Ramos (cell line): ENCODE results near the gene FAM120C.

ENCODE experiments used
- in situ Hi-C: fragments of 300-500 bp; cut with MboI; formaldehyde crosslinking; loops from one replicate; pipeline ENCODE4 v1.14.3; 2022; ENCODE audit warnings: low sequenced_read_pairs; ENCODE audit not compliant: unreplicated experiment

The FAM120C gene, protein sequence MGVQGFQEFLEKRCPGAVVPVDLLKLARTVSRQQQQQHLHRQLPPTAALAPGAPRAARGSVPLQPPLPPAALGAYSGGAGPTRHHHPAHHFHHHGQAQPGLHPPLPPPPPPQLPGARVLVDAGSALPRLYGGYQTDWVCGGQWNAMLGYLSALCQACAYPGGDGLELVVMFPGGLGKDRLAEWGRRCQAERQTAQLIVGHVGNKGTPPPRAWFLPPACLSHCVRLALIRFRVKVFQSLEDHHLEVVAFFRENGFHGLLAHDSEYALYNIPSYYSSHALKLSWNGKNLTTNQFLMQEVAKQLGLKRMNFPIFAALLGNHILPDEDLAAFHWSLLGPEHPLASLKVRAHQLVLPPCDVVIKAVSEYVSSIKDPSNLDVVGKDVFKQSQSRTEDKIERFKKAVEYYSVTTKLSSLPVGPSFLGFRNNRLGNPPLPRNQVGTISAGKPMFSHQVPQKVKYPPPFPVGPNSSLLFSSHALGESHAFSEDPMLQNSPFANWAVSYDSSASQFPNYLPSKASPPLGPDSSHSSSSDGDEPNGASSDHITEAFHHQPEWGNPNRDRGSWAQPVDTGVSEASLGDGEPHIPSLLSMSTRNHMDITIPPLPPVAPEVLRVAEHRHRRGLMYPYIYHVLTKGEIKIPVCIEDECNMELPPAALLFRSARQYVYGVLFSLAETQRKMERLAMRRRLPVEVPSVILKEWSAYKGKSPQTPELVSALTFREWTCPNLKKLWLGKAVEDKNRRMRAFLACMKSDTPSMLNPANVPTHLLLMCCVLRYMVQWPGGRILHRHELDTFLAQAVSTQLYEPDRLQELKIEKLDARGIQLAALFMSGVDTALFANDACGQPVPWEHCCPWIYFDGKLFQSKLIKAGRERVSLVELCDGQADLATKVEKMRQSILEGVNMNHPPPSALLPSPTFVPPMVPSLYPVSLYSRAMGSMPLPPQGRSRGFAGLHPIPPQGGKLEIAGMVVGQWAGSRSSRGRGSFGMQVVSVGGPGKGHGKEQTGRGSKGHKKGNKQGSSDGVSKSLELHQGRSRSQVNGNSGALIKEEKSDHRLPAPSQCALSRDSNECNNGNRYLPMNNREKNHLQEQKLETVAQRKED

DNA sequence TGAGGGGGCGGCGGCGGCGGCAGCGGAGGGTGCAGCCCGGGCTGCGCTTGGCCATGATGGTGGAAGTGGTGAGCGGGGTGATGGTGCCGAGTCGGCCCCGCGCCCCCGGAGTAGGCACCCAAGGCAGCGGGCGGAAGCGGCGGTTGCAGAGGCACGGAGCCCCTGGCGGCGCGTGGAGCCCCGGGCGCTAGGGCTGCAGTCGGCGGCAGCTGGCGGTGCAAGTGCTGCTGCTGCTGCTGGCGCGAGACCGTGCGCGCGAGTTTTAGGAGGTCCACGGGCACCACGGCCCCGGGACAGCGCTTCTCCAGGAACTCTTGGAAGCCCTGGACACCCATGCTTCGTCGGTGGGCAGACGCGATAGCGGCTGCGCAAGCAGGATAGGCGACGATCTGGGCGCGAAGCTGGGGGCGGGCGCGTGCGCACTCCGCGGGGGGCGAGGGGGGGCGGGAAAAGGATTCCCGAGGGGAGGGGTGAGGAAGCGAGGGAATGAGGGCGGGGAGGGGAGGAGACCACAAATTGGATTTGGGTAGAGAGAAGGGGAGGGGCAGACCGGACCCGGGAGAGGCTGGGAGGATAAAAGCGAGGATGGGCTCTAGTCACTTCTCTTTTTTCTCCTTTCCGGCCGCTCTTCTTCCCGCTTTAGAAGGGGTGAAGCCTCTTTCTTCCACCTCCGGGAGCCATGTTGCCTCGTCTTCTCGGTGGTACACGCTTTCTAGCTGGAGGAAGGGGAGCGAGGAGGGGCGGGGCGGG is at the start of gene FAM120C:
Gene FAM120C (minus strand): TSS at position 391 of the 750 bp plus-strand sequence. CDS start 56 bp downstream, at position 335.
- in situ Hi-C loops = no loop called here

DNA sequence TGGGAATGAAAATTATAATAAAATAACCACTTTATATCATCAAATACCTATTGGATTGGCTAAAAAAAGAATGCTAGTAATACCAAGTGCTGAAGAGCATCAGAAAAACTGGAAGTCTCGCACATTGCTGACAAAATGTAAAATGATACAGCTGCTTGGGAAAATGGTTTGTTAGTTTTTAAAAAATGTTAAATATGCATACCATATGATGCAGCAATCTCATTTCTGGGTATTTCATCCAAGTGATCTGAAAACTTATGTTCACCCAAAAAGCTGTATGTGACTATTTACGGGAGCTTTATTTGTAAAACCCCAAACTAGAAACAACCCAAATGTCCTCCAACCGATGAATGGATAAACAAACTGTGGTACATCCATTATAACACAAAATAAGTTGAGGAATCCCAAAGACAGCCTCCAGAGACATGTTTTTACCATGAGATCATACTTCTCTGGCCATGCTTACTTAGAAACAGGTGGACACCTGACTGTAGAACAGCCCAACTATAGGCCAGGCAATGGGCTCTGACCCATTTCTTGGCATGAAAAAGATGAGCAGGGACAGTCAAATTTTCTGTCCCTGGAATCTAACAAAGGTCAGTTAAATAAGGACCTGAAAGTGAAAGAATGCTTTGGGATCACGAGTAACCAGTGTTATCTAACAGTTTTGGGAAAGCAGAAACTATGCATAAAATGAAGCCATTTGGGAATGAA is 47.5 kb upstream of the FAM120C start:
- in situ Hi-C loops = no loop called here

DNA sequence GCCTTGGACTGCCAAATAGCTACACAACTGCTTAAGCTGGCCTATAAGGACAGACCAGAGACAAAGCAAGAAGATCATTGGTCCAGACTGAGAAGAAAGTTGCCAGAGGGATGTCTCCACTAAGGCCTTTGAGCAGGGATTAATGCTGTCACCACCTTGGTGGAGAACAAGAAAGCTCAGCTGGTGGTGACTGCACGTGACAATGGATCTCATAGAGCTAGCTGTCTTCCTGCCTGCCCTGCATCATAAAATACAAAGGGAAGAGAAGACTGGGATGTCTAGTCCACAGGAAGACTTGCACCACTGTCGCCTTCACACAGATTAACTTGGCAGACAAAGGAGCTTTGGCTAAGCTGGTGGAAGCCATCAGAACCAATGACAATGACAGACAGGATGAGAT is 40.5 kb upstream of the FAM120C start:
- in situ Hi-C loops = no loop called here

DNA sequence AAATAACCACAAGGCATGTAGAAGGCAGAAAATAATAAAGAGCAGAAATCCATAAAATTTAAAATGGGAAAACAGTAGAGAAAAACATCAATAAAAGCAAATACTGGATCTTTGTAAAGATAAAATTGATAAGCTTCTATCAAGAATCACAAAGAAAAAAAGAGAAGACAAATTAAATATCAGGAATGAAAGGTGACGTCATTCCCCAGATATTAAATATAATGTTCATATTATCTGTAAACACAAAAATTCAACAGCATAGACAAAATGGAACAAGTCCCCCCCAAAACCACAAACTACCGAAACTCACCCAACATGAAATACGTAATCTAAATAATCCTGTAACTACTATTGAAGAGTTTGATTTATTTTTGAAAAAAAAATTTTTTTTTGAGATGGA is 30.5 kb upstream of the FAM120C start:
- in situ Hi-C loops = no loop called here

DNA sequence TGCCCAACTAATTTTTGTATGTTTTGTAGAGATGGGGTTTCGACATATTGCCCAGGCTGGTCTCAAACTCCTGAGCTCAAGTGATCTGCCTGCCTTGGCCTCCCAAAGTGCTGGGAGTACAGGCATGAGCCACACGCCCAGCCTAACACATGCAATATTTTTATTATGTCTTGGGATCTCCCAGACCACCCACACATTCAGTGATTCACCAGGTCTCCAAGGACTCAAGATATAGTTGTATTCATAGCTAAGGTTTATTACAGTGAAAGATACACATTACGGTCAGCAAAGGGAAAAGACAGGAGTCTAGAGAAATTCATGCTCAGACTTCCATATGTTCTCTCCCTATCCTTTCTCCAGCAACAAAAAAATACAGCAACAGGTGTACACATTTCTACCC is 25.5 kb upstream of the FAM120C start:
- in situ Hi-C loops = no loop called here

DNA sequence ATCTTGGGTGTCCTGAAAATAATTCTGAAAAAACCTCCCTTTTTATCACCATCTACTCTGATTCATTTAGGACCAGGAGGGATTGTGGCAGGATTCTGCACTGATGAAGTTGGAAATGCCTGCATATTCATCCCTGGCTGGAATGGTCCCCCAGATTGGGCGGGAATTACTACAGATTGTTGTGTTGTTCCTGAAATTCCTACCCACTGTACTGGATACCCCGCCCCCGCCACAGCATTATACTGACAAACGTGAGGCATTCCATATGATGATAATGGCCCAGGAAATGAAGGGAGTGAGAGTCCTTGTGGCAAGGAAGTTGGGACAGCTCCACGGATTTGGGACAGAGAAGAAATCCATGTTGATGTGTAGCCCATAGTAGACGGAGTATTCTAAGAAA is 15.2 kb upstream of the FAM120C start:
- in situ Hi-C loops = no loop called here

DNA sequence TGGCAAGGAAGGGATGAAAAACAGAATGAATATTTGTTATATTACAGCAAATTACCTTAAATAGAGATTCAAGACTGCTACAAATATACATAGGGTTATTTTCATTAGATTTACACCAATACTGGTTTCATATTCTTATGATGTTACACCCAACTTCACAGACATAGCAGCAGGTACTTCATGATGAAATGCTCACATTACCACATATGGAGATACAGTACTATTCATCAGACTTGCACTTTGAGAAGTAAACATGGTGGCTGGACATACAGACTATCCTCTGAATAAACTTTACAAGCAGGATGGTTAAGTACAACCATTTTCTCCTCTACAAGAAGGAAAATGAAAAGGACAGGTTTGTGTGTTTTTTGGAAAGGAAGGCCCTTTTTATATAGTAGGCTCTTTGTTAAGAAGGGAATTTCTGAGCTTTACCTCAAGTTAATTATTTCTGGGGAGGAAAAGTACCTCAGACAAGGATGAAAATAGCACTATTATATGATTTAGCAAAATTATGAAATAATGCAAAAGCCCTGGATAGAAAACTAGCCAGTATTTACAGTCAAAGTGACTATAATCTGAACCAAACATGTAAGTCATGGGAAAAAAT is 12.0 kb upstream of the FAM120C start:
- in situ Hi-C loops = no loop called here

DNA sequence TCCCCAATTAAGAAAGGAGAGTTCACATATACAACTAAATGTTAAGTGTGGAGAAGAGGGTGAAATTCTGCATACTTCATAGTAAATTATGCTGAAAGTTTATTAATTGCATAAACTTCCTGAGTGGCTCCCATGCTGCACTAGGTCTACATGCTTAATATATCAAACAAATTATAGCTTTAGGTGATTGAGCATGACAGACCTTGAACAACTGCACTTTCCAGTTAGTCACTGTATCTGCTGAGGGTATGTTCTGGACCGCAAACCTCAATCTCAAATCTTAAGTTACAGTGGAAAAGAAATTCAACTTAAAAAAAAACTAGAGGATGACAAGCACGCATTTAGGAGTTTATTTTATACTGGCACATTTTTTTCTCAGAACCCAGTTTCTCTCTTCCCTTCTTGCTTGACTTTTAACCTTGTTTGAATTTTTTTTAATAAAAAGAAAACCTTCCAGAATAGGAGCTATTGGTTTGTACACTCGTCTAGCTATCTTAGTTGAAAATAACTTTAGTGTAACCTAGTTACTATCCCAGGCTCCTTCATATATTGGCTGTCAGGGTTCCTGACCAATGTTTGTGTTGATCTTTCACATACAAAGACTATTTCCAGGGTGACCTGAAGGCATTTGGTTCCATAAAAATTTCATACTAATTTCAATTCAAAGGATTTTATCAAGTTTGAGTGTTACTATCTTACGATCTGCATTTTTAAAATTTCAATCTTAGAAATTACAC is 10.2 kb upstream of the FAM120C start:
- in situ Hi-C loops = no loop called here

DNA sequence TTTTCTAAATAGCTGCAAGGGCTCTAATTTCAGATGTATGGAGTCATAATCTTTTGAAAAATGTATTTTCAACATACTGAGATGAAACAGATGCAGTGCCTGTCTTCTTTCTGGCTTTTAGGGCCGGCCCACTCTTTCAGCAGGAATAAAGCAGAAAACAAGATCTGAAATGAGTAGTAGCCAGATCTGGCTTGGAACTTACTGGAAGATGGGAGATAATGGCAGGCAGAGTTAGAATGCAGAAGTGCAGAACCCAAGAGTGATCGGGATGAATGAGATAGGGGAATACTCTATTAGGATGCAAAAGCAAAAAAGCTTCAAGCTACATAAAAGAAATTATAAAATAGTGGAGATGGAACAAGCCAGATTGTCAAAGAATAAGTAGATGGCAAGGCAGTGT is 1.4 kb upstream of the FAM120C start:
- in situ Hi-C loops = no loop called here

DNA sequence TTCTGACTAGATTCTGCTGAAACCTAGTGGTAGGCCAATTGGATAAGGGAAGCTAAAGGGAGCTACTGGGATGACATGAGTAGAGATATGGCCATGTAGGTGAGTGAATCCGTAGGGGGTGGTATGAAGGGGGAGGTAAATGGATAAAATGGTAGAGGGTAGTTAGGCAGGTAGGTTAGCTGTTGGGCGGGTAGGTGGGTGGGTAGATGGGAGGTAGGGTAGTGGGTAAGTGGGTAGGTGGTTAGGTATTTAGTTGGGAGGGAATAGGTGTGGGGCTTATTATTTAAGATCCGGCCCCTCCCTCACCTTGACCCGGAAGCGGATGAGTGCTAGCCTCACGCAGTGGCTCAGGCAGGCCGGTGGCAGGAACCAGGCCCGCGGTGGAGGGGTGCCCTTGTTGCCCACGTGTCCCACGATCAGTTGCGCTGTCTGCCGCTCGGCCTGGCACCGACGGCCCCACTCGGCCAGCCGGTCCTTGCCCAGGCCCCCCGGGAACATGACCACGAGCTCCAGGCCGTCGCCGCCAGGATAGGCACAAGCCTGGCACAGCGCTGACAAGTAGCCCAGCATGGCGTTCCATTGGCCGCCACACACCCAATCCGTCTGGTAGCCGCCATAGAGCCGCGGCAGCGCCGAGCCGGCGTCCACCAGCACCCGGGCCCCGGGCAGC is 725 bp downstream of the FAM120C start:
- in situ Hi-C loops = no loop called here

DNA sequence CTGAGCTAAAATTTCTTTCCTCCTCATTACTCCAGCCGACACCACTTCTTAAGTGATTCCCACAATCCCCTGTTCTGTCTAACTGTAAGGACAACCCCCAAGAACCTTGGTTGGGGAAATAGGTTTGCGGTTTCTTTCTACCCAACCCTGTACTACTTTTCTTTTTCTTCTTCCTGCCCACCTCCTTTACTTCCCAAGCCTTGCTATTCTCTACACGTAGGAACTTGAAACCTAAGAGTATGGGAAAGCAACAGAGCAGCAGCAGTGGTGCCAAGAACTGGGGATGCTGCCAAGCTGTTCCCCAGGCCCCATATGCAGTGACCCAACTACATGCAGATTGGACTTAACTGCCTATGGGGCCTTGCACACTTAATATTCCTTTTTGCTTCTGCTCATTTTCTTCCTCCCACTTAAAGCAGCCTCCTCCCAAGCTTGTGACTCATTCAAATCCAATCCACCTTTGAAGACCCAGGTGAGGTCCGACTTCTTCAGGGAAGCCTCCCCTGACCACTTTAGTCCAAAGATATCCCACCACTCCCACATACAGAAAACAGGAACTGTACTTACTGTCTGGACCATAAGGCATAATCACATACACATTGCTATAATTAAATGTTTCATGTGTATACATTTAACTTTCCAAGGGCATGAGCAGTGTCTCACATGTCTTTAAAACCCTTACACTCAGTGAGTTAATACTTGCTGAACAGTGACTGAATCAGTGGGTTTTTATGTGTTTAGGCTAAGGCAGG is 1.7 kb downstream of the FAM120C start:
- in situ Hi-C loops = no loop called here

DNA sequence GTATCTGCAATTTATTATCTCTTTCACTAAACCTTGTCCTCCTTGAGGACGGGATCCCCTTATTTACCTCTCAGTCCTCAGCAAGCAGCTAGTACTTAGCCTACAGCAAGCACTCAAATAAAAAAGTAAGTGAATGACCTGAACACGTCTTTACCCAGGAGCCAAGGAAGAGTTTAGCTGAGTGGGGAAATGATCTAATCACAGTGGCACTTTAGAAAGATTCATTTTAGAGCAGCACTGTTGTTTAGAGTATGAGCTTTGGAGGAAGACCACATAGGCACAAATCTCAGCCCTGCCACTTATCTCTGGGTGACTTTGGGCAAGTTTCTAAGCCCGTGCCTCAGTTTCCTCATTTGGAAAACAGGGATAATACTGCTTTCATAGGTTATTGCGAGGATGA is 2.7 kb downstream of the FAM120C start:
- in situ Hi-C loops = no loop called here

DNA sequence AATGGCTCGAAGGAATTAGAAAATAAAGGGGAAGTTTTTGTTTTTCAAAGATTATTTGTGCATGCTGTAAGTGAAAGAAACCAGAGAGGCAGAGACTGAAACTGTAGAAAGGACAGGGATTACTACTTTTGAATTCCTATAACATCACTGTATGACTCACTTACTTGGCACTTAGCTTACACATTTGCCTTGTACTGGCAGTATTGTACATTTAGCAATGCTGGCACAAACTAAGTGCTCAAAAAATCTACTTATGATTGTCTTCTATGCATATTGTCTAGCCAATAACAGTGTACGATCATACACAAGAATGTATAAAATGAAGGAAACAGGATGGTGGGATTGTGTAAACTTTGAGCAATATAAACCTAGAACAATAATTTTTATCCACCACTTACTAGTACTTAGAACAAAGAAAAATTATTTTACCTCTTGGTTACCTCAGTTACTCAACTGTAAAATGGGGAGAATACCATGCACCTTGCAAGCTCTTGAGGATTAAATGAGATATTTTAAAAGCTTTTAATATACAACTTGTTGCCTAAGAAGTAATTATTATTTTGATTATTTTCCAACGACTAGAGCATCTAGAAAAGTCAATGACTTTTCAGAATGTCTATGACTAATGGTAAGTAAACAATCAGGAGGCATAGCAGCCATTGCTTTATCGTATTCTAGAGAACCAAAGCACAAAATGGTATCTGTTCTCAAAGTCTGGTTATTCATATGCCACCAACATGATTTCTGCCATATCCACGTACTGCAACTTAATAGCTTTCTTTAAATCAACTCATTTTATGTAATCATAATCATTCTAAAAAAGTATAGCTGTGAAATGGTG is 4.7 kb downstream of the FAM120C start:
- in situ Hi-C loops = no loop called here

DNA sequence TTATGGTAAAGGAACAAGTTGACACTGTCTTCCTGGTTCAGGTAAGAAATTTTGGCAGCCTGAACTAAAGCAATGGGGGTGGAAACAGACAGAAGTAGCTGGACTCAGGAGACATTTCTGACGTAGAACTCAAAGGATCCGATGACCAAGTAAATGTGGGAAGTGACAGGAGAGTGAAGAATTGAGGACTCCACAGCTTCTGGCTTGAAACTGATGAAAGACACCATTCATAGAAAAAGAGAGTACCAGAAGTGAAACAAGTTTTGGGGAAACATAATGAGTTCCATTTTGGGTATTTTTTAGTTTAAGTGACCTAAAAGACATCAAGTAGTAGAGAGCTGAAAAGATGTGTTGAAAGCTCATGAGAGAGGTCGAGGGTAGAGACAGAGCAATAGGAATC is 5.7 kb downstream of the FAM120C start:
- in situ Hi-C loops = no loop called here

DNA sequence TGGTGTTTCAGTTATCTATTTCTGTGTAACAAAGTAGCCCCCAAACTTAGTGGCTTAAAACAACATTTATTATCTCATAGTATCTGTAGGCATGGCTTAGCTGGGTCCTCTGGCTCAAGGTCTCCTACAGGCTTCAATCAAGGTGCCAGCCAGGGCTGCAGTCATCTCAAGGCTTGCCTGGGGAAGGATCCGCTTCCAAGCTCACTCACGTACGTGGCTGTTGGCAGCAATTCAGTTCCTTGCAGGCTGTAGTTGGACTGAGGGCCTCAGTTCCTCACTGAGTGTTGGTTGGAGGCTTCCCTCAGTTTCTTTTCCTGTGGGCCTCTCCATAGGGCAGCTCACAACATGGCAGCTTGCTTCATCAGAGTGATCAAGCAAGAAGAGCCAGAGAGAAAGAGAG is 9.3 kb downstream of the FAM120C start:
- in situ Hi-C loops = no loop called here

DNA sequence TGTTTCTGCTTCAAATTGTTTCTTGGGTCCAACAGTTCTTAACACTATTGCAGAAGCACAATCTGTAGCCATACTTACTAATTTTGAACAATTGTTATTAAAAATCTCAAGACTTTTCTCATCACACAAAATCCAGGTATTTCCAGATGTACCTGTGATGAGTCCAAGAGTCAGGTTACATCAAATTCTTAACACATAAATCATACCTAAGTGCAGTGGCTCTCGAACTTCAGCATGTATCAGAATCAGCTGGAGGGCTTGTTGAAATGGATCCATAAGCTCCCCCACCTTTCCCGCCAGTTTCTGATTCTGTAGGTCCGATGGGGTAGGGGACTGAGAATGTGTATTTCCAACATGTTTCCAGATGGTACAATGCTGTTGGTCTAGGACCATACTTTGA is 10.6 kb downstream of the FAM120C start:
- in situ Hi-C loops = no loop called here
